Activated T-cell treated with anti-CD3 and anti-CD28 coated beads, Interleukin-2, amount 50 U/mL, for 48 hours (primary cell): ENCODE data around the gene CRYZL1.
A peak's percentile ranks its signal among the peaks of the same experiment; 100 is the strongest.
"Not testable (repeated sequence)": the region's sequence is repeated elsewhere in the genome, so short reads cannot be mapped to it uniquely, and the experiment has no call there.

ENCODE experiments used
- DNase-seq, 2 experiments: peaks; one replicate each; pipeline ENCODE4 v3.0.0-alpha.2; 2020

CRYZL1 gene

GRCh38 chr21:33660406-33660805, 18.9 kb upstream of the CRYZL1 start:
- DNase-seq, result no peak

- no peak for DNase-seq
These were observed 18.0 kb upstream of the CRYZL1 start for GRCh38 chr21:33659568-33659949.

- DNase-seq, result no peak
These were observed 17.5 kb upstream of the CRYZL1 start for GRCh38 chr21:33658919-33659567.

GRCh38 chr21:33657124-33657820, 15.7 kb upstream of the CRYZL1 start:
- DNase-seq, result no peak

- no peak for DNase-seq
These were observed 14.2 kb upstream of the CRYZL1 start for GRCh38 chr21:33655588-33656221.

GRCh38 chr21:33654412-33654811, 12.9 kb upstream of the CRYZL1 start:
- no peak for DNase-seq

GRCh38 chr21:33651965-33652680, 10.6 kb upstream of the CRYZL1 start:
- no peak for DNase-seq

GRCh38 chr21:33650929-33651509, 9.5 kb upstream of the CRYZL1 start:
- DNase-seq, result no peak

GRCh38 chr21:33650230-33650629, 8.7 kb upstream of the CRYZL1 start:
- no peak for DNase-seq

GRCh38 chr21:33648555-33648954, 7.0 kb upstream of the CRYZL1 start:
- DNase-seq, result no peak

- DNase-seq, result no peak
These were observed 6.0 kb upstream of the CRYZL1 start for GRCh38 chr21:33647587-33647986.

GRCh38 chr21:33645730-33646129, 4.2 kb upstream of the CRYZL1 start:
- DNase-seq, result no peak

- no peak for DNase-seq
These were observed 3.0 kb upstream of the CRYZL1 start for GRCh38 chr21:33644383-33645074.

- DNase-seq, result no peak
These were observed 2.2 kb upstream of the CRYZL1 start for GRCh38 chr21:33643658-33644311.

- peak; percentile 42 to 48 for DNase-seq
These were observed 1.5 kb upstream of the CRYZL1 start for GRCh38 chr21:33642896-33643657.

GRCh38 chr21:33642027-33642895, 720 bp upstream of the CRYZL1 start, which contains the start of gene ITSN1:
Gene ITSN1, plus strand, starts transcription at chr21:33642501. Its CDS starts 76,328 bp downstream, at chr21:33718829.
- peak; percentile 100 for DNase-seq

GRCh38 chr21:33640697-33641351, 717 bp downstream of the CRYZL1 start:
- DNase-seq, result peak in 1 of 2 experiments; percentile 23

GRCh38 chr21:33634254-33634653, 7.3 kb downstream of the CRYZL1 start:
- no peak for DNase-seq

- DNase-seq, result not testable (repeated sequence)
These were observed 15.4 kb downstream of the CRYZL1 start for GRCh38 chr21:33626151-33626550.
